Measurements from ENCODE around the gene FSTL3. TPM values are rescaled to one million over a fixed set of nuclear protein-coding genes. Genes with fewer than 3 reads are reported as not detected.

The FSTL3 gene
- total RNA-seq, 1 experiment from 2014 or later: 29.1 TPM

DNA sequence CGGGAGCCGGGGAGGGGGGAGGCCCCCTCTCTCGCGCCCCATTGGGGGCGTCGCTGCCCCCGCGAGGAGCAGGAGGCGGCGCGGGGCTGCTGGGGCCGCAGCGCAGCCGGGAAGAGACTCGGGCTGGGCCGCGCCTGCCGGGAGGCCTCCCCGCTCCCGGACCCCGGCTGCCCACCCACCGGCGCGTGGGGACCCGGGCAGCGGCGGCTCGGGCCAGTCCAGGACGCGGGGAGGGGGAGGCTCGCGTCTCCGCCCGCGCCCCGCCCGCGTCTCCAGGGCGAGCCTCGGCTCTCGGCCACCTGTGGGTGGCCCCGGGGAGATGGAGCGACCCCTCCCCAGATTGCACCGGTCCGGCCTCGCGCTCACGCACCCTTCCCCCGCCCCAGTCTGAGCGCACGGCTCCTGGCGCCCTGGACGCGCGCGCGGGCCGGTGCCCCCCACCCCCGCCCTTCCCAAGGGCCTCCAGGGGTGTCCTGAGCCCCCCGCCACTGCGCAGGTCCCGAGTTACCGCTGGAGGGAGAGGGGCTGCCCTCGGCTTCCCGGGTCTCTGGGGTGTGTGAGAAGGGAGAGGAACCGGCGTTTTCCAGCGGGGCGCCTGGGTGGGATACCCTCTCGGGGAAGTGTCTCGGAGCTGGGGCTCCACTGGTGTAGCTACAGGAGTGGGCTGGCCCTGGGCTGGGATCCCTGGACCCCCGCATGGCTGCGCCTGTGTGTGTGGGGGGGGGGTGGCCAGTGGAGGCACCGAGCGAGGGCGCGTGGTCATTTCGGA is 33.2 kb downstream of the FSTL3 start:
- intact Hi-C loops (cut with micrococcal nuclease): no loop called here
- Histone ChIP-seq H3K27me3 (ENCODE audit: insufficient read depth, low read length) (no peaks in the 10 kb centered on the region), H3K9me3 (ENCODE audit: control insufficient read depth in 1 of 2, insufficient read depth in 1 of 2, low read depth in 1 of 2, low read length in 2 of 2) (no peaks in the 10 kb centered on the region), H3K4me1 (ENCODE audit: control insufficient read depth in 1 of 2, insufficient read depth in 2 of 2, low read length in 2 of 2) (peaks cover 14 to 25% of the 10 kb centered on the region in 2 experiments), H2AFZ (ENCODE audit: low read depth, low read length, poor library complexity, severe bottlenecking) (no peak overlapping the region), H4K20me1 (ENCODE audit: insufficient read depth) (no peaks in the 10 kb centered on the region), H3K9me2 (ENCODE audit: insufficient read depth) (no peaks in the 10 kb centered on the region), H3K9ac (ENCODE audit: low read length) (peak overlapping the region; percentile 59), H3K4me3 (replicated peaks in 1 of 2; ENCODE audit: low read depth in 1 of 2, low read length in 2 of 2) (peak overlapping the region; percentile 42 to 64), H3K36me3 (ENCODE audit: control insufficient read depth in 1 of 2, insufficient read depth in 2 of 2, low read length in 2 of 2) (no peaks in the 10 kb centered on the region), H3K27ac (ENCODE audit: low read depth, low read length) (peak overlapping the region; percentile 67; the same call in 1 of the 2 replicates), H3K4me2 (ENCODE audit: low read length) (peak overlapping the region; percentile 78), H3K79me2 (ENCODE audit: insufficient read depth, low read length) (no peaks in the 10 kb centered on the region)
- no peak for TF ChIP-seq ELF1 (IDR thresholded peaks at IDR 0.05; ENCODE audit: borderline replicate concordance, low read depth)
- TF ChIP-seq FOSL1 (IDR thresholded peaks at IDR 0.05; ENCODE audit: low read depth): no peak
- no peak for TF ChIP-seq SP1 (IDR thresholded peaks at IDR 0.05; ENCODE audit: low read depth)
- no peak for TF ChIP-seq SIN3A (IDR thresholded peaks at IDR 0.05; ENCODE audit: low read depth)
- TF ChIP-seq CEBPB (IDR thresholded peaks at IDR 0.05; ENCODE audit: low read depth): no peak
- no peak for TF ChIP-seq POLR2AphosphoS5 (IDR thresholded peaks at IDR 0.05; ENCODE audit: low read depth, low read length)
- no peak for TF ChIP-seq CBX3 (IDR thresholded peaks at IDR 0.05; ENCODE audit: low read depth)
- TF ChIP-seq ZNF274 (IDR thresholded peaks at IDR 0.05; ENCODE audit: low read depth, low read length): no peak
- TF ChIP-seq JUND (IDR thresholded peaks at IDR 0.05): no peak
- no peak for TF ChIP-seq ZFX (IDR thresholded peaks at IDR 0.05)
- no peak for TF ChIP-seq EZH2phosphoT487 (IDR thresholded peaks at IDR 0.05; ENCODE audit: borderline replicate concordance)
- TF ChIP-seq, protein P1, sequence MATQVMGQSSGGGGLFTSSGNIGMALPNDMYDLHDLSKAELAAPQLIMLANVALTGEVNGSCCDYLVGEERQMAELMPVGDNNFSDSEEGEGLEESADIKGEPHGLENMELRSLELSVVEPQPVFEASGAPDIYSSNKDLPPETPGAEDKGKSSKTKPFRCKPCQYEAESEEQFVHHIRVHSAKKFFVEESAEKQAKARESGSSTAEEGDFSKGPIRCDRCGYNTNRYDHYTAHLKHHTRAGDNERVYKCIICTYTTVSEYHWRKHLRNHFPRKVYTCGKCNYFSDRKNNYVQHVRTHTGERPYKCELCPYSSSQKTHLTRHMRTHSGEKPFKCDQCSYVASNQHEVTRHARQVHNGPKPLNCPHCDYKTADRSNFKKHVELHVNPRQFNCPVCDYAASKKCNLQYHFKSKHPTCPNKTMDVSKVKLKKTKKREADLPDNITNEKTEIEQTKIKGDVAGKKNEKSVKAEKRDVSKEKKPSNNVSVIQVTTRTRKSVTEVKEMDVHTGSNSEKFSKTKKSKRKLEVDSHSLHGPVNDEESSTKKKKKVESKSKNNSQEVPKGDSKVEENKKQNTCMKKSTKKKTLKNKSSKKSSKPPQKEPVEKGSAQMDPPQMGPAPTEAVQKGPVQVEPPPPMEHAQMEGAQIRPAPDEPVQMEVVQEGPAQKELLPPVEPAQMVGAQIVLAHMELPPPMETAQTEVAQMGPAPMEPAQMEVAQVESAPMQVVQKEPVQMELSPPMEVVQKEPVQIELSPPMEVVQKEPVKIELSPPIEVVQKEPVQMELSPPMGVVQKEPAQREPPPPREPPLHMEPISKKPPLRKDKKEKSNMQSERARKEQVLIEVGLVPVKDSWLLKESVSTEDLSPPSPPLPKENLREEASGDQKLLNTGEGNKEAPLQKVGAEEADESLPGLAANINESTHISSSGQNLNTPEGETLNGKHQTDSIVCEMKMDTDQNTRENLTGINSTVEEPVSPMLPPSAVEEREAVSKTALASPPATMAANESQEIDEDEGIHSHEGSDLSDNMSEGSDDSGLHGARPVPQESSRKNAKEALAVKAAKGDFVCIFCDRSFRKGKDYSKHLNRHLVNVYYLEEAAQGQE (IDR thresholded peaks at IDR 0.05; ENCODE audit: low read depth): no peak
- no peak for TF ChIP-seq YY1 (IDR thresholded peaks at IDR 0.05; ENCODE audit: extremely low read depth, insufficient replicate concordance, low read depth, low read length)
- TF ChIP-seq, protein P2, sequence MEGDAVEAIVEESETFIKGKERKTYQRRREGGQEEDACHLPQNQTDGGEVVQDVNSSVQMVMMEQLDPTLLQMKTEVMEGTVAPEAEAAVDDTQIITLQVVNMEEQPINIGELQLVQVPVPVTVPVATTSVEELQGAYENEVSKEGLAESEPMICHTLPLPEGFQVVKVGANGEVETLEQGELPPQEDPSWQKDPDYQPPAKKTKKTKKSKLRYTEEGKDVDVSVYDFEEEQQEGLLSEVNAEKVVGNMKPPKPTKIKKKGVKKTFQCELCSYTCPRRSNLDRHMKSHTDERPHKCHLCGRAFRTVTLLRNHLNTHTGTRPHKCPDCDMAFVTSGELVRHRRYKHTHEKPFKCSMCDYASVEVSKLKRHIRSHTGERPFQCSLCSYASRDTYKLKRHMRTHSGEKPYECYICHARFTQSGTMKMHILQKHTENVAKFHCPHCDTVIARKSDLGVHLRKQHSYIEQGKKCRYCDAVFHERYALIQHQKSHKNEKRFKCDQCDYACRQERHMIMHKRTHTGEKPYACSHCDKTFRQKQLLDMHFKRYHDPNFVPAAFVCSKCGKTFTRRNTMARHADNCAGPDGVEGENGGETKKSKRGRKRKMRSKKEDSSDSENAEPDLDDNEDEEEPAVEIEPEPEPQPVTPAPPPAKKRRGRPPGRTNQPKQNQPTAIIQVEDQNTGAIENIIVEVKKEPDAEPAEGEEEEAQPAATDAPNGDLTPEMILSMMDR (IDR thresholded peaks at IDR 0.05 in 2 of 3, conservative IDR thresholded peaks at IDR 0.05 in 1 of 3; ENCODE audit: borderline replicate concordance in 1 of 3, insufficient read depth in 1 of 3, low read depth in 2 of 3, low read length in 2 of 3): no peak
- TF ChIP-seq SRF (IDR thresholded peaks at IDR 0.05; ENCODE audit: low read depth): no peak
- TF ChIP-seq, protein P3, sequence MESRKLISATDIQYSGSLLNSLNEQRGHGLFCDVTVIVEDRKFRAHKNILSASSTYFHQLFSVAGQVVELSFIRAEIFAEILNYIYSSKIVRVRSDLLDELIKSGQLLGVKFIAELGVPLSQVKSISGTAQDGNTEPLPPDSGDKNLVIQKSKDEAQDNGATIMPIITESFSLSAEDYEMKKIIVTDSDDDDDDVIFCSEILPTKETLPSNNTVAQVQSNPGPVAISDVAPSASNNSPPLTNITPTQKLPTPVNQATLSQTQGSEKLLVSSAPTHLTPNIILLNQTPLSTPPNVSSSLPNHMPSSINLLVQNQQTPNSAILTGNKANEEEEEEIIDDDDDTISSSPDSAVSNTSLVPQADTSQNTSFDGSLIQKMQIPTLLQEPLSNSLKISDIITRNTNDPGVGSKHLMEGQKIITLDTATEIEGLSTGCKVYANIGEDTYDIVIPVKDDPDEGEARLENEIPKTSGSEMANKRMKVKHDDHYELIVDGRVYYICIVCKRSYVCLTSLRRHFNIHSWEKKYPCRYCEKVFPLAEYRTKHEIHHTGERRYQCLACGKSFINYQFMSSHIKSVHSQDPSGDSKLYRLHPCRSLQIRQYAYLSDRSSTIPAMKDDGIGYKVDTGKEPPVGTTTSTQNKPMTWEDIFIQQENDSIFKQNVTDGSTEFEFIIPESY (IDR thresholded peaks at IDR 0.05; ENCODE audit: extremely low read depth, insufficient replicate concordance, low read length): no peak
- no peak for TF ChIP-seq EGR1 (IDR thresholded peaks at IDR 0.05; ENCODE audit: low read depth)
- no peak for TF ChIP-seq POLR2A (IDR thresholded peaks at IDR 0.05; ENCODE audit: borderline replicate concordance, extremely low read depth, insufficient read depth, insufficient read length)
- TF ChIP-seq, protein P4, sequence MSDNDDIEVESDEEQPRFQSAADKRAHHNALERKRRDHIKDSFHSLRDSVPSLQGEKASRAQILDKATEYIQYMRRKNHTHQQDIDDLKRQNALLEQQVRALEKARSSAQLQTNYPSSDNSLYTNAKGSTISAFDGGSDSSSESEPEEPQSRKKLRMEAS (IDR thresholded peaks at IDR 0.05): no peak
- no peak for TF ChIP-seq RAD21 (IDR thresholded peaks at IDR 0.05; ENCODE audit: low read depth)
- RAD21 ChIA-PET (ENCODE audit: low non-redundant PET in 1 of 2, low total read pairs in 2 of 2, uncharacterized antibody in 2 of 2, unreplicated experiment in 2 of 2): no interaction called here
- POLR2A ChIA-PET: interaction anchor here (0.6 kb wide), 1 partner anchor 10 kb away, joined by 3 read pairs; no protein-coding TSS in a partner anchor
- CTCF ChIA-PET: no interaction called here
- DNase-seq (ENCODE audit: low read depth, low spot score): no peak
- no TSS peak for BruUV-seq (replicated peaks)
- ATAC-seq: peak; percentile 7
